ENCODE measurements around the gene MED13L. TPM values are rescaled to one million over a fixed set of nuclear protein-coding genes. Genes with fewer than 3 reads are reported as not detected.

MED13L gene
- total RNA-seq, 1 donor from 2014 or later = 89.0 TPM

- H3K9me3 Mint-ChIP-seq = no peaks in the 10 kb centered on the region
- peaks cover 31% of the 10 kb centered on the region for H3K4me1 Mint-ChIP-seq
- no peak overlapping the region for H3K4me3 Mint-ChIP-seq
These were observed 108.4 kb downstream of the MED13L start for GRCh38 chr12:116169071-116169470.

GRCh38 chr12:116166306-116166705, 111.2 kb downstream of the MED13L start:
- no peak for DNase-seq (ENCODE audit: low read depth, low spot score)
- Mint-ChIP-seq H3K27ac (ENCODE audit: unreplicated experiment) (no peak overlapping the region), H3K9me3 (no peaks in the 10 kb centered on the region), H3K4me1 (peaks cover 34% of the 10 kb centered on the region), H3K36me3 (ENCODE audit: low read depth) (no peaks in the 10 kb centered on the region), H3K27me3 (ENCODE audit: low read depth) (no peaks in the 10 kb centered on the region), H3K4me3 (no peak overlapping the region)
- TF ChIP-seq CTCF (conservative IDR thresholded peaks at IDR 0.05) = no peak

More at GRCh38 chr12:116169071-116169470, 108.4 kb downstream of the MED13L start:
- DNase-seq (ENCODE audit: low read depth, low spot score) = no peak
- TF ChIP-seq CTCF (conservative IDR thresholded peaks at IDR 0.05) = no peak
- no peaks in the 10 kb centered on the region for H3K27me3 Mint-ChIP-seq (ENCODE audit: low read depth)
- H3K36me3 Mint-ChIP-seq (ENCODE audit: low read depth) = no peaks in the 10 kb centered on the region
- no peak overlapping the region for H3K27ac Mint-ChIP-seq (ENCODE audit: unreplicated experiment)

- H3K4me3 Mint-ChIP-seq = no peak overlapping the region
- peaks cover 40% of the 10 kb centered on the region for H3K4me1 Mint-ChIP-seq
- DNase-seq (ENCODE audit: low read depth, low spot score) = no peak
- no peak for TF ChIP-seq CTCF (conservative IDR thresholded peaks at IDR 0.05)
- H3K9me3 Mint-ChIP-seq = no peaks in the 10 kb centered on the region
- H3K27me3 Mint-ChIP-seq (ENCODE audit: low read depth) = no peaks in the 10 kb centered on the region
- no peak overlapping the region for H3K27ac Mint-ChIP-seq (ENCODE audit: unreplicated experiment)
- H3K36me3 Mint-ChIP-seq (ENCODE audit: low read depth) = no peaks in the 10 kb centered on the region
These were observed 112.5 kb downstream of the MED13L start for GRCh38 chr12:116165036-116165425.

- Mint-ChIP-seq H3K27ac (ENCODE audit: unreplicated experiment) (no peak overlapping the region), H3K36me3 (ENCODE audit: low read depth) (no peaks in the 10 kb centered on the region), H3K9me3 (no peaks in the 10 kb centered on the region), H3K4me1 (peaks cover 40% of the 10 kb centered on the region), H3K4me3 (no peak overlapping the region), H3K27me3 (ENCODE audit: low read depth) (no peaks in the 10 kb centered on the region)
- DNase-seq (ENCODE audit: low read depth, low spot score) = no peak
- no peak for TF ChIP-seq CTCF (conservative IDR thresholded peaks at IDR 0.05)
These were observed 113.0 kb downstream of the MED13L start for GRCh38 chr12:116164250-116165035.

GRCh38 chr12:116162071-116162470, 115.4 kb downstream of the MED13L start:
- Mint-ChIP-seq H3K4me1 (peaks cover 50% of the 10 kb centered on the region), H3K4me3 (no peak overlapping the region), H3K27ac (ENCODE audit: unreplicated experiment) (no peak overlapping the region), H3K36me3 (ENCODE audit: low read depth) (no peaks in the 10 kb centered on the region), H3K27me3 (ENCODE audit: low read depth) (no peaks in the 10 kb centered on the region), H3K9me3 (no peaks in the 10 kb centered on the region)
- no peak for DNase-seq (ENCODE audit: low read depth, low spot score)
- TF ChIP-seq CTCF (conservative IDR thresholded peaks at IDR 0.05) = no peak

Data from neural crest cell (in vitro differentiated cells).